NCI-H226 (cell line): ENCODE results near the gene EFCAB11.
A peak's percentile ranks its signal among the peaks of the same experiment; 100 is the strongest.

Source experiments
- DNase-seq: peaks from one replicate; pipeline ENCODE4 v3.0.0-alpha.2; 2015

The EFCAB11 gene

DNA sequence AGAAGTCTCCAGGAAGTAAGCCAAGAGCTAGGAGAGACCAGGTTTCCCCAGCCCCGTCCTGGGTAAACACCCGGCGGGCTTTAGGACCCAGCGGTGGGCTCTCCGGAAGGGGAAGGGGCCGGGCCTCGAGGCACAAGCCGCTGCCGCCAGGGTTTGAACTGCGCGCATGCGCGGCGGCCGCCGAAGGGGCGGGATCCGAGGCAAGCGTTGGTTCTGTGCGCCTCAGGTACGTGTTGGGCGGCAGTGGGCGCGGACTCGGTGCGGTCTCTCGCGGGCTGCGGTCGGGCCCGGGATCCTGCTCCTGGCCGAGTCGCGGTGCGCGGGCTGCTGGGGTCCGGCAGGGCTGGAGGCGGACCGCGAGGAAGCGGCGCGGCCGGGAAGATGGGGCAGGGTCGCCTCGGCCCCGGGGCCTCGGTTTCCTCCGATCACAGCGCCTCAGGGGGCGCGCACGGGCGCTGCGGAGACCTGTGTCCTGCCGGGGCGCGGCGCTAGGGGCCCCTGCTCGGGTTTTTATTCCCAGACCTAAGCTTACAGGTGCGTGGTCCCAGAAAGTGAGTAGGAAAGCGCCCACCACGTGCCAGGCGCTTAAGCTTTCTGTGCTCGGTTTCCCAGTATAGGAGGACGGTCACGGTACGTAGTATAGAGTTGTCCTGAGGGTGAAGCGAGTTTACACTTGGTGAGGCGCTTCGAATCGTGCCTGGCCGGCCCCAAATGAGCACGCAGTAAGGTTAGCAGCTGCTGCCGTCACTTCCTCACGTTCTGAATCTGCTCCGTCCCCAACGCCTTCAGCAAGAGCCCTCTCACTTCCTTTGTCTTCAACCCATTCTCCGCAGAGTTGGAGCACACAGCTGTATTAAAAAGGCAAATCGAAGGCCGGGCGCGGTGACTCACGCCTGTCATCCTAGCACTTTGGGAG lies 1.5 kb upstream of the EFCAB11 start, which contains the start of gene TDP1:
TDP1 (plus strand) TSS at position 183 of the 916 bp plus-strand sequence. CDS start 7,188 bp downstream, outside the sequence.
- DNase-seq = peak; percentile 94

GRCh38 chr14:89955022-89955744 lies 653 bp upstream of the EFCAB11 start:
- peak; percentile 5 for DNase-seq

GRCh38 chr14:89953602-89954001 lies 928 bp downstream of the EFCAB11 start:
- DNase-seq = no peak

DNA sequence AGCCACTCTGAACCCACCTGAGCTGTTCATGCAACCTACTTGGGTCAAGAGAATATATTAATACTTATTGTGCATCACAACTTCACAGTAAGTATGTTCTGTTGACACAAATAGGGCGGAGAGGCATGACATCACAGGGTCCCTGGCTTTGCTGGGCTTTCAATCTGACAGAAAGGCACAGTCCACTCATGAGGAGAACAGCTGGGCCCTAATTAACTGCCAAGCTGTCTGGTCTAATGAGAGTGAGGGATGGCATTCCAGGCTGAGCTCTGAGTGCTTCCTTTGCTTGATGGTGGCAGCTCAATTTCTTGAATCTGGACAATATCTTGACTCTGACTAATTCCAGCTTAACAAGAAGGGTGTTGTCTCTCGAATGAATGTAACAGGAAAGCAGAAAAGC lies 2.0 kb downstream of the EFCAB11 start:
- no peak for DNase-seq

- no peak for DNase-seq
These were observed 7.2 kb downstream of the EFCAB11 start for GRCh38 chr14:89947344-89947743.

DNA sequence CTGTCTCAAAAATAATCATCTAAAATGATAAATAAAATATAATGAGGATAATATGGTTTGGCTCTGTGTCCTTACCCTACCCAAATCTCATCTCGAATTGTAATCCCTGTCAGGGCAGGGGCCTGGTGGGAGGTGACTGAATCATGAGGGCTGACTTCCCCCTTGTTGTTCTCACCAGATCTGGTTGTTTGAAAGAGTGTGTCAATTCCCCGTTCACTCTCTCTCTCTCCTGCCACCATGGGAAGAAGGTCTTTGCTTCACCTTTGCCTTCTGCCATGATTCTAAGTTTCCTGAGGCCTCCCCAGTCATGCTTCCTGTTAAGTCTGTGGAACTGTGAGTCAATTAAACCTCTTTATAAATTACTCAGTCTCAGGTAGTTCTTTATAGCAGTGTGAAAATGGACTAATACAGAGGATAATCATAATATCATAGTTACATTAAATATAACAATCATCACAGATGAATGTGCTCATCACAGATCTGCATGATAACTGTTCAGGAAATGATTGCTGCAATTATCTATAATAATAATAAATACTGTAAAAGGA lies 12.6 kb downstream of the EFCAB11 start:
- DNase-seq = no peak

- DNase-seq = no peak
These were observed 17.8 kb downstream of the EFCAB11 start for GRCh38 chr14:89936654-89937185.

GRCh38 chr14:89933002-89933401 lies 21.5 kb downstream of the EFCAB11 start:
- no peak for DNase-seq

- no peak for DNase-seq
These were observed 27.2 kb downstream of the EFCAB11 start for GRCh38 chr14:89927186-89927865.

- DNase-seq = peak; percentile 43
These were observed 27.8 kb downstream of the EFCAB11 start for GRCh38 chr14:89926694-89927093.

DNA sequence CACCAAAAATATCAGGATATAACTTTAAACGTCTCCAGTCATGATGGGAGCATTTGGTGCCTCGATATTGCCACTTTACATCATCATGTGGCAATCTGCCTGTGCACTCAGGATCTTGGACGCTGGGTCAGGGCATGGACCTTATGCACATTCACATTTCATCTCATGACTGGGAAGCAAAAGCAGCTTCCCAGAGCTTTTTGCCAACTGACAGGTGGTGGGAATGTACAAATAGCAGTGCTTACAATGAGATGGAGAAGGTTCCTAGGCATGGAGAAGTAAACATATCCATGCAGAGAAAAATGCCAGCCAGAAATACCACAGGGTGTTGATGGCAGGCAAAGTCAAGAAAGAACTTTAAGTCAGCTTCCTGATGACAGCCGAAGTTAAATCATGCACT lies 30.3 kb downstream of the EFCAB11 start:
- no peak for DNase-seq

DNA sequence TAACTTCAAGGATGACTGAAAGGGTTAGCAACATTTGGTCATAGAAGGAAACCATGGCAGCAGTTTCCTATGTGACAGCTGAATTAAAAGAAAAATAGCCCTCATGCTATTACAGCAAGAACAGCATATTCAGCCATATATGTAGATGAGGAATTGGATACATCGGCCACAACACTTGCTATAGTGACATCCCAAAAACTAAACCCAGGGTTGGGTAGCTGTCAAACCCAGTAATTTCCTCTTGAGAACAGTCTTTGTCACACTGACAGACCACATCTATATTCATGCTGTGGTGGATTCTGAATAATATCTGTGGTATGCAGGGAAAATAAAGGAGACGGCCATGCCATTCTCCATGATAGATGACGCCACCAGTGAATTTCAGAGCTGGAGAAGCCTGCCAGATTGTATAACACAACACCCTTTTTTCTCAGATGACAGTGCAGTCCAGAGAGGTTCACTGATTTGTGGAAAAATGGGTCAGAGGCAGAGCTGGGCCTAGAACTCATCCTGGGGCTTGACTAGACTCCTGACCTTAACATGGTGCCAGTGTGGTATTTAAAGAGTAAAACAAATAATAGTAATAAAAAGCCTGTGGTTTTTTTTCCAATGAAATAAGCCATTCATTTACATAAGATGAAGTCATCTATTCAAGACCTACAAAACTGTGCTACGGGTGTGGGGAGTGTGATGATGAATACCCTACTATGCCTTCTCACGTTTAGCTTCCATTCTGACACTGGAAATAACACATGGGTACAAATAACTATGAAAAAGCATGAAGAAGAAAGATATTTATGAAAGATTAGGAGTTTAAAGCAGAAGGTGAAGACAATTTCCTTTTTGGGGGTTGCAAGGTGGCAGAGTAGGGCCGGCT lies 32.3 kb downstream of the EFCAB11 start:
- peak; percentile 86 for DNase-seq

DNA sequence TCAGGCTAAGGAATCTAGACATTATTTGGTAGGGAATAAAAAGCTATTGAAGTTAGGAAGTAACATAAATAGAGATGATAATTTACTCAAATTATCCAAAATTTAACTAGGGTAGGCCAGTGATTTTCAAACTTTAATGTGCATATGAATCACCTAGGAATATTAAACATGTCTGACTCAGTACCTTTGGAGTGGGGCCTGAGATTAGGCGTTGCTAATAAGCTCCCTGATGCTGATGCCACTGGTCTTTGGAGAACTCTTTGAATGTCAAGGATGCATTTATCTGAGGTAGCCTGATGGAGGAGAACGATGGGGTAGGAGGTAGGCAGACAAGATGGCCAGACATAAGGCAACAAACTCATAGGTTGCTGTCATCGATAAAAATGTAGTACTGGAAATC lies 33.2 kb downstream of the EFCAB11 start:
- no peak for DNase-seq

DNA sequence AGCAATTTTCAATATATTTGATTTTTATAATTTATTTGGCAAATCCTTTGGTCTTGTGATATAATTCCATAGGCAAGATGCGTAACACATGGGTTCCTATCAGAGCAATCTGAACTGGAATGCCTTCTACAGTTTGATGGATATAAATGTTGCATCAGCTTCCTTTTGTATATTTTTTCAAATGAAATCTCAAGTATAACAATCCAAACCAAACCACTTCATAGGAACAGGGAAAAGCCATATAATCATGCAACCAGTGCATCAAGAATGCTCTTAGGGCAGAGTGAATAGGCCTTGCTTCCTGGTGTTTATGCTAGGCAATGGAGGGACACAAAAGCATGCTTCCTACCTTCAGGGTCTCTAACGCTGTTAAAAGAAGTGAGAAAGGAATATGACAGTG lies 34.5 kb downstream of the EFCAB11 start:
- no peak for DNase-seq

DNA sequence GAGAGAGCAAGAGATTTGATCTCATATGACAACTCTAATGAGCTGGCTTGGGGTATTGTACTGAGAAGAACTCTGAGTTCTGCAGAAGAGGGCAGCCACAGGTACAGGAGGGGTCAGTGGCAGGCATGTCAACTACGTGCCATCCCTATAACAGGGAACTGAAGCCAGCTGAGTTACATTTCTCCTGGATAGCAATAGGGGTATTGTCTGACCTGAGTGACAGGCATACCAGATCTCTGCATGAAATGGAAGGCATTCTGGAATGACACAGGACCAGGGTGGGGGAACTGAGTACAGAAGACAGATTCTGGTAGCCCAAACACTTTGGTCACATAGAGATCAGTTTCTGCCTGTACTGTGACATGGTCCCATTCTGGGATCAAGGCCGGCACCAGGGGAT lies 35.8 kb downstream of the EFCAB11 start:
- DNase-seq = no peak

GRCh38 chr14:89915114-89915878 lies 39.2 kb downstream of the EFCAB11 start:
- DNase-seq = peak; percentile 44

- DNase-seq = peak; percentile 88
These were observed 41.8 kb downstream of the EFCAB11 start for GRCh38 chr14:89912667-89913211.

DNA sequence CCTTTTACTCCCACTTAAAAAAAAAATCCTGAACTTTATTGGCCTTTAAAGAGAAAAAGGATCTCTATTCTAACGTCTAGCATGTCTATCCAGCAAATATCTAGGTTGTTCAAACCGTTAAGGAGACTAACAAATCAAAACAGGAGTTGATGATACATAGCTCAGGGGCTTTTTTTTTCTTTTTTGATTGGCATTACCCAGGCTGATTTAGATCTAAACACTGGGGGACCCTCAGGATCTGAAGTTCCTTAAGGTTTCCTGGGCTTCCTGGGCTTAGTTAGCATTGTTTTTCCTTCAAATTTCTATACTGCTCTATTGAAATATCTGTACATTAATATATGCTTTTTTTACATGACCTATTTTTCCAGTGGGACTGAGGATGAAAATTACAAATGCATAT lies 42.3 kb downstream of the EFCAB11 start:
- DNase-seq = no peak

GRCh38 chr14:89911010-89911919 lies 43.3 kb downstream of the EFCAB11 start:
- no peak for DNase-seq

GRCh38 chr14:89910691-89911009 lies 43.9 kb downstream of the EFCAB11 start:
- no peak for DNase-seq
